Fibroblast of lung (primary cell): Measurements from ENCODE around the gene MAPT. TPM values are rescaled to one million over a fixed set of nuclear protein-coding genes. Genes with fewer than 3 reads are reported as not detected.
A peak's percentile ranks its signal among the peaks of the same experiment; 100 is the strongest.

Experiments used
- DNase-seq, 2 donors: peaks; one replicate each; pipeline versions ENCODE4 v3.0.0 to v3.0.0-alpha.2; 2010; ENCODE audit warnings: low read depth in 2 of 2
- H2AFZ ChIP-seq: 2 replicates; pipeline ENCODE4 v1.5.1; 2012; ENCODE audit warnings: low read length, control low read depth, inconsistent platforms
- H3K27ac ChIP-seq: 2 replicates; pipeline ENCODE4 v1.5.1; 2011; ENCODE audit warnings: low read length, control low read depth; ENCODE audit not compliant: insufficient read depth
- H3K27me3 ChIP-seq: 2 replicates; pipeline ENCODE4 v1.5.1; 2011; ENCODE audit warnings: mild to moderate bottlenecking, low read length; ENCODE audit not compliant: control insufficient read depth, insufficient read depth
- H3K36me3 ChIP-seq: 2 replicates; pipeline ENCODE4 v1.5.1; 2011; ENCODE audit warnings: low read length; ENCODE audit not compliant: control insufficient read depth, insufficient read depth
- H3K4me1 ChIP-seq: 2 replicates; pipeline ENCODE4 v1.5.1; 2011; ENCODE audit warnings: low read length; ENCODE audit not compliant: control insufficient read depth, insufficient read depth; ENCODE audit errors: extremely low read depth
- H3K4me2 ChIP-seq: 2 replicates; pipeline ENCODE4 v1.5.1; 2011; ENCODE audit warnings: low read length, control low read depth; ENCODE audit not compliant: insufficient read depth; ENCODE audit errors: extremely low read depth
- H3K4me3 ChIP-seq, 4 experiments: fragments of 200-600 bp in 1 of 4; sonication (generic) in 1 of 4; replicated peaks in 1 of 4; 2 replicates each; pipeline ENCODE4 v1.5.1; 2011 to 2016; ENCODE audit warnings: low read length in 4 of 4, low read depth in 3 of 4, mild to moderate bottlenecking in 3 of 4, control low read depth in 2 of 4, inconsistent platforms in 1 of 4, mixed read lengths in 1 of 4; ENCODE audit not compliant: insufficient read depth in 1 of 4; ENCODE audit errors: control extremely low read depth in 1 of 4
- H3K79me2 ChIP-seq: 2 replicates; pipeline ENCODE4 v1.5.1; 2012; ENCODE audit warnings: mild to moderate bottlenecking, low read length, inconsistent platforms; ENCODE audit not compliant: control insufficient read depth, insufficient read depth
- H3K9ac ChIP-seq: 2 replicates; pipeline ENCODE4 v1.5.1; 2011; ENCODE audit warnings: mild to moderate bottlenecking, low read length, control low read depth; ENCODE audit not compliant: insufficient read depth
- H3K9me3 ChIP-seq: 2 replicates; pipeline ENCODE4 v1.5.1; 2012; ENCODE audit warnings: low read depth, low read length; ENCODE audit not compliant: control insufficient read depth, insufficient read depth
- H4K20me1 ChIP-seq: 2 replicates; pipeline ENCODE4 v1.5.1; 2011; ENCODE audit warnings: low read length; ENCODE audit not compliant: control insufficient read depth, insufficient read depth; ENCODE audit errors: extremely low read depth
- EZH2 ChIP-seq: IDR thresholded peaks from 2 replicates; pipeline ENCODE4 v1.5.1; 2012; ENCODE audit warnings: low read length, control low read depth, mild to moderate bottlenecking; ENCODE audit errors: missing control alignments
- polyA plus RNA-seq, 2 donors: library from polyadenylated mRNA; depleted of rRNA in 1 of 2; stranded (reverse) in 1 of 2; unstranded in 1 of 2; fragments of >200 nt; gene quantifications; 2 replicates each; pipeline ENCODE4 v1.2.1, GENCODE V29; 2011 to 2012; ENCODE audit warnings: missing spikeins in 1 of 2
- total RNA-seq: library from RNA; depleted of rRNA; stranded (reverse); fragments of >200 nt; gene quantifications from 2 replicates; pipeline ENCODE4 v1.2.1, GENCODE V29; 2014
- TF ChIP-seq, protein P1 (sequence below), 2 donors: IDR thresholded peaks in 1 of 2; conservative IDR thresholded peaks in 1 of 2; 1 replicate in 1 of 2; 2 replicates in 1 of 2; pipeline ENCODE4 v1.5.1; 2011 to 2012; ENCODE audit warnings: low read length in 2 of 2, control low read depth in 1 of 2, inconsistent platforms in 1 of 2, low read depth in 1 of 2, mild to moderate bottlenecking in 1 of 2

The MAPT gene
- total and polyA plus RNA-seq, 2 donors (not counting 1 experiment from before 2014, with no cell fraction given) = 0.09 to 0.50 TPM

GRCh38 chr17:46057366-46057765 is 163.0 kb downstream of the MAPT start:
- H3K27ac ChIP-seq = no peak overlapping the region
- peaks cover 2% of the 10 kb centered on the region for H3K4me1 ChIP-seq
- peak in 1 of 2 donors; percentile 64 for DNase-seq
- no peak overlapping the region for H3K4me2 ChIP-seq
- H3K9me3 ChIP-seq = no peaks in the 10 kb centered on the region
- no peaks in the 10 kb centered on the region for H3K27me3 ChIP-seq
- H3K9ac ChIP-seq = no peak overlapping the region
- no peak overlapping the region for H3K4me3 ChIP-seq
- TF ChIP-seq, protein P1, sequence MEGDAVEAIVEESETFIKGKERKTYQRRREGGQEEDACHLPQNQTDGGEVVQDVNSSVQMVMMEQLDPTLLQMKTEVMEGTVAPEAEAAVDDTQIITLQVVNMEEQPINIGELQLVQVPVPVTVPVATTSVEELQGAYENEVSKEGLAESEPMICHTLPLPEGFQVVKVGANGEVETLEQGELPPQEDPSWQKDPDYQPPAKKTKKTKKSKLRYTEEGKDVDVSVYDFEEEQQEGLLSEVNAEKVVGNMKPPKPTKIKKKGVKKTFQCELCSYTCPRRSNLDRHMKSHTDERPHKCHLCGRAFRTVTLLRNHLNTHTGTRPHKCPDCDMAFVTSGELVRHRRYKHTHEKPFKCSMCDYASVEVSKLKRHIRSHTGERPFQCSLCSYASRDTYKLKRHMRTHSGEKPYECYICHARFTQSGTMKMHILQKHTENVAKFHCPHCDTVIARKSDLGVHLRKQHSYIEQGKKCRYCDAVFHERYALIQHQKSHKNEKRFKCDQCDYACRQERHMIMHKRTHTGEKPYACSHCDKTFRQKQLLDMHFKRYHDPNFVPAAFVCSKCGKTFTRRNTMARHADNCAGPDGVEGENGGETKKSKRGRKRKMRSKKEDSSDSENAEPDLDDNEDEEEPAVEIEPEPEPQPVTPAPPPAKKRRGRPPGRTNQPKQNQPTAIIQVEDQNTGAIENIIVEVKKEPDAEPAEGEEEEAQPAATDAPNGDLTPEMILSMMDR (conservative IDR thresholded peaks at IDR 0.05 in 1 of 2, IDR thresholded peaks at IDR 0.05 in 1 of 2; ENCODE audit: low read depth in 1 of 2, low read length in 2 of 2) = no peak
- no peak for TF ChIP-seq EZH2
- no peak overlapping the region for H2AFZ ChIP-seq
- no peaks in the 10 kb centered on the region for H3K36me3 ChIP-seq
- peaks cover 5% of the 10 kb centered on the region for H3K79me2 ChIP-seq
- no peaks in the 10 kb centered on the region for H4K20me1 ChIP-seq

GRCh38 chr17:46059486-46059885 is 165.1 kb downstream of the MAPT start:
- H3K27ac ChIP-seq = no peak overlapping the region
- no peak for TF ChIP-seq EZH2
- TF ChIP-seq, protein P1 (conservative IDR thresholded peaks at IDR 0.05 in 1 of 2, IDR thresholded peaks at IDR 0.05 in 1 of 2; ENCODE audit: low read depth in 1 of 2, low read length in 2 of 2) = no peak
- peaks cover 4% of the 10 kb centered on the region for H3K4me1 ChIP-seq
- H3K36me3 ChIP-seq = no peaks in the 10 kb centered on the region
- H3K4me3 ChIP-seq = no peak overlapping the region
- no peak for DNase-seq
- H3K4me2 ChIP-seq = no peak overlapping the region
- no peaks in the 10 kb centered on the region for H4K20me1 ChIP-seq
- no peaks in the 10 kb centered on the region for H3K27me3 ChIP-seq
- no peak overlapping the region for H2AFZ ChIP-seq
- no peaks in the 10 kb centered on the region for H3K9me3 ChIP-seq
- peaks cover 5% of the 10 kb centered on the region for H3K79me2 ChIP-seq
- no peak overlapping the region for H3K9ac ChIP-seq

GRCh38 chr17:46060461-46060860 is 166.1 kb downstream of the MAPT start:
- Histone ChIP-seq H3K4me1 (peaks cover 4% of the 10 kb centered on the region), H3K27me3 (no peaks in the 10 kb centered on the region), H3K9me3 (no peaks in the 10 kb centered on the region), H2AFZ (no peak overlapping the region), H4K20me1 (no peaks in the 10 kb centered on the region), H3K4me3 (no peak overlapping the region), H3K79me2 (peaks cover 5% of the 10 kb centered on the region), H3K36me3 (peaks cover 2% of the 10 kb centered on the region), H3K4me2 (no peak overlapping the region), H3K27ac (no peak overlapping the region), H3K9ac (no peak overlapping the region)
- no peak for TF ChIP-seq EZH2
- TF ChIP-seq, protein P1 (conservative IDR thresholded peaks at IDR 0.05 in 1 of 2, IDR thresholded peaks at IDR 0.05 in 1 of 2; ENCODE audit: low read depth in 1 of 2, low read length in 2 of 2) = no peak
- no peak for DNase-seq
